ENCODE results near the gene EPAS1.

- TF ChIP-seq ZNF274 (IDR thresholded peaks at IDR 0.05; ENCODE audit: low read depth, low read length) (no peak), YY1 (IDR thresholded peaks at IDR 0.05; ENCODE audit: insufficient read depth, insufficient read length) (no peak), SUZ12 (IDR thresholded peaks at IDR 0.05; ENCODE audit: extremely low read depth, insufficient read depth, insufficient read length) (no peak)
Measured at GRCh38 chr2:46283693-46284092, 13.5 kb upstream of the EPAS1 start.
